ENCODE results near the gene CEBPG.

The CEBPG gene

GRCh38 chr19:33392341-33393285 is 19.1 kb downstream of the CEBPG start:
- no peak for DNase-seq (ENCODE audit: extremely low read depth, low read depth)
- no peak for TF ChIP-seq CTCF (IDR thresholded peaks at IDR 0.05; ENCODE audit: low read depth, low read length, missing control alignments)
- H3K4me3 ChIP-seq (replicated peaks; ENCODE audit: low read depth, low read length): no peak overlapping the region

GRCh38 chr19:33393286-33394005 is 19.9 kb downstream of the CEBPG start:
- TF ChIP-seq CTCF (IDR thresholded peaks at IDR 0.05; ENCODE audit: low read depth, low read length, missing control alignments): no peak
- DNase-seq (ENCODE audit: extremely low read depth, low read depth): no peak
- H3K4me3 ChIP-seq (replicated peaks; ENCODE audit: low read depth, low read length): no peak overlapping the region

GRCh38 chr19:33394006-33394722 is 20.7 kb downstream of the CEBPG start:
- TF ChIP-seq CTCF (IDR thresholded peaks at IDR 0.05; ENCODE audit: low read depth, low read length, missing control alignments): no peak
- no peak for DNase-seq (ENCODE audit: extremely low read depth, low read depth)
- no peak overlapping the region for H3K4me3 ChIP-seq (replicated peaks; ENCODE audit: low read depth, low read length)

GRCh38 chr19:33394723-33395560 is 21.4 kb downstream of the CEBPG start:
- no peak for TF ChIP-seq CTCF (IDR thresholded peaks at IDR 0.05; ENCODE audit: low read depth, low read length, missing control alignments)
- no peak for DNase-seq (ENCODE audit: extremely low read depth, low read depth)
- no peak overlapping the region for H3K4me3 ChIP-seq (replicated peaks; ENCODE audit: low read depth, low read length)

GRCh38 chr19:33395561-33396550 is 22.3 kb downstream of the CEBPG start:
- no peak for DNase-seq (ENCODE audit: extremely low read depth, low read depth)
- TF ChIP-seq CTCF (IDR thresholded peaks at IDR 0.05; ENCODE audit: low read depth, low read length, missing control alignments): no peak
- H3K4me3 ChIP-seq (replicated peaks; ENCODE audit: low read depth, low read length): no peak overlapping the region
